PC-3 (cell line): ENCODE measurements around the gene TMEM130.

Experiments
- CTCF ChIP-seq: fragments of 300-600 bp; sonication (generic); conservative IDR thresholded peaks from 2 replicates; pipeline ENCODE4 v1.5.1; 2017; ENCODE audit warnings: antibody characterized with exemption, low read depth, mild to moderate bottlenecking, low read length
- EZH2 ChIP-seq: fragments of 300-600 bp; sonication (generic); IDR thresholded peaks from one replicate; pipeline ENCODE4 v1.6.1; 2017; ENCODE audit warnings: antibody characterized with exemption, mild to moderate bottlenecking, low read length; ENCODE audit not compliant: unreplicated experiment
- EZH2phosphoT487 ChIP-seq: fragments of 300-600 bp; sonication (generic); IDR thresholded peaks from 2 replicates; pipeline ENCODE4 v1.6.1; 2018; ENCODE audit warnings: mild to moderate bottlenecking, antibody characterized with exemption, low read length, borderline replicate concordance

DNA sequence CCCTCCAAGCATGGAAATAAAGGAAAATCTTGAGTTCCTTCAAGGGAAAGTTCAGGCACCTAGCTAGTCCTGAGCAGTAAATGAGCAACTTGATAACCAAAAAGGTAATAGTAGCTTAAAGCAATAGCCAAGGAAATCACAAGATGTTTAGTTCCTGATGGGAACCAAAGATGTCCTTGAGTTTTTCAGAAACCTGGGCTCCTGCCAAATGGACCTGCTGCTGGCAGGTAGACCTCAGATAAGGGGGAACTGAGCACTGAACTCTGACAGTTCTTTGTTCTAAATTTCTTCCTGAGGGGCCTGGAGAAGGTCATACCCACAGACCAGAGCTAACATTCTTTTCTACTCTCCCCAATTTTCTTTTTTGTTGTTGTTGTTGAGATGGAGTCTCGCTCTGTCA, 48.5 kb downstream of the TMEM130 start:
- TF ChIP-seq CTCF (no peak), EZH2 (no peak), EZH2phosphoT487 (no peak)
